NK-92 treated with Interleukin-12 subunit alpha and Interleukin-12 subunit beta, amount 100 ng/mL, for 24 hours (cell line): ENCODE results near the gene STK25.

Experiments used
- DNase-seq: peaks from one replicate; lab custom pipeline; 2025; lab: John Stamatoyannopoulos, UW

The STK25 gene

GRCh38 chr2:241493092-241493491, 15.3 kb downstream of the STK25 start:
- DNase-seq: no peak

GRCh38 chr2:241492174-241492565, 16.2 kb downstream of the STK25 start:
- DNase-seq: no peak

DNA sequence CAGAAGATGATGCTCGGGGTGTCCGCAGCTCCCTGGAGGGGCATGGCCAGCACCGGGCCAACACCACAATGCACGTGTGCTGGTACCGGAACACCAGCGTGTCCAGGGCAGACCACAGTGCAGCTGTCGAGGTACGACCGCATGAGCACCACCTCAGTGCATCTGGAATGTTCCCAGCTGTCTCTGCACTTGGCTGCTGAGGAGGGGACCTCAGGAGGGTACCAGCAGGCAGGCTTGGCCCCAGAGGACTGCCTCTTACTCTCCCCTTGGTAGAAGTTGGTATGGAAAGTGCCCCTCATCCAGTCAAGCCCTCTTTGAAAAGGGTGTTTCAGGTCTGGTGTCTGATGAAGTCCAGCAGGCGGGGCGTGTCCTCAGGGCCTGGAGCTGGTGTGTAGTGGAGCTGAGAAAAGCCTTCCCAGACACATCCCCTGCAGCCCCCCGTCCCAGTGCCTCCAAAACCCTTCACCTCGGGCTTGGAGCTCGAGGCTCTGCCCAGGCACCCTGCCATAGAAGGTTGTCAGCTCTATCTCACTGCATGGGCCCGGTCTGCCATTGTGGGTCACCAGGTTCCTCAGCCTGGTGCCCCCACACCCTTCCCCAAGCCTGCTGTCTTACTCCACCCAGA, 16.7 kb downstream of the STK25 start:
- no peak for DNase-seq

GRCh38 chr2:241490825-241491506, 17.4 kb downstream of the STK25 start:
- no peak for DNase-seq

DNA sequence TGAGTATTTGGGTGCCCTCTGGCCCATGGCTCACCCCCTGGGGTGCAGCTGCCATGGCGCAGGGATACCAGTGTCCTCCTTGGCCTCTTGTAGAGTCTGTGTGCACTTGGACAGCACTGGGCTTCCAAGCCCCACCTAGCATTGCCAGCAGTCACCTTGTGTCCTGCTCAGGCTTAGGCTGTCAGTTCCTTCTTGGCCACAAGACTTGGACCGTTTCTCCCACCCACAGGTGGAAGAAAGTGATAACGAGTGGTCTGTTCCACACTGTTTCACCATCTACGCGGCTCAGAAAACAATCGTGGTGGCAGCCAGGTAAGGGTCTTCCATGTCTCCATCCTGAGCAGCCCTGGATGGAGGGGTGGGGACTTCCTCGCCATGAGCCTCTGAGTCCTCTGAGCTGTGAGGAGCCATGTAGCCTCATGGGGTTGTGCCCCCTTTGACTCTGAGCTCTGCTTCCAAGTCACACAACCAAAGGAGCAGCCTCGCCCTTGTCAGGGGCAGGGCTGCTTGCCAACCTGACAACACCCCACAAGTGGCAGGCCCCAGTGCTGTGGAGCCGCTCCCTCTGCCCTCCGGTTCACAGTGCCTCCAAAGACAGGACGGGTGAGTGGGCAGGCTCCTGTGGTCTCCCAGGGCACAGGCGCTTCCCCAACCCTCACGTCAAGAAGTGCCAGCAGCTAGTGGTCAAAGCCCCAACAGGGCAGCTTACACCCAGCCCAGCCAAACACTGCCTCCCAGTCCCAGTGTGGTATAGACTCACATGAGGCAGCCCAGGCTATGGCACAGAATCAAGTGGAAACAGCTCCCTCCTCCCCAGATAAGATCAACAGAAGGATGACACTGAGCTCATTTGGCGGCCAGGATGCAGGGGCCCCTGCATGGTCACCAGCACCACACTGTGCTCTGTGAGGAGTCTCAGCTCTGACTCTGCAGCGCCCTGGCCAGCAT, 18.4 kb downstream of the STK25 start:
- no peak for DNase-seq

- DNase-seq: no peak
These were observed 19.3 kb downstream of the STK25 start for GRCh38 chr2:241489088-241489487.

DNA sequence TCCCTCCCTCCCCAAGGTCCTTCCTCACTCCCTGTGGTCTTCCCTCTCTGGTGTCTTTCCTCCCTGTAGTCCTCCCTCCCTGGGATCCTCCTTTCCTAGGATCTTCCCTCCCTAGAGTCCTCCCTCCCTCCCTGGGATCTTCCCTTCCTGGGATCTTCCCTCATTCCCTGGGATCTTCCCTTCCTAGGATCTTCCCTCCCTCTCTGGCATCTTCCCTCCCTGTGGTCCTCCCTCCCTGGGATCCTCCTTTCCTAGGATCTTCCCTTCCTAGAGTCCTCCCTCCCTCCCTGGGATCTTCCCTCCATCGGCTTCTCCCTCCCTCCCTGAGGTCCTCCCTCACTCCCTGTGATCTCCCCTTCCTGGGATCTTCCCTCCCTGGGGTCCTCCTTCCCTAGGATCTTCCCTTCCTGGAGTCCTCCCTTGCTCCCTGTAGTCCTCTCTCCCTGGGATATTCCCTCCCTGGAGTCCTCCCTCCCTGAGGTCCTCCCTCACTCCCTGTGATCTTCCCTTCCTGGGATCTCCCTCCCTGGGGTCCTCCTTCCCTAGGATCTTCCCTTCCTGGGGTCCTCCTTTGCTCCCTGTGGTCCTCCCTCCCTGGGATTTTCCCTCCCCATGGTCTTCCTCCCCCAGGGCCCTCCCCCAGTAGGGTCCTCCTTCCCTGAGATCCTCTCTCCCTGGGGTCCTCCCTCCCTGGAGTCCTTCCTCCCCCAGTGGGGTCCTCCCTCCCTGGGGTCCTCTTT, 23.0 kb downstream of the STK25 start:
- DNase-seq: no peak

- no peak for DNase-seq
These were observed 25.1 kb downstream of the STK25 start for GRCh38 chr2:241483305-241483704.

DNA sequence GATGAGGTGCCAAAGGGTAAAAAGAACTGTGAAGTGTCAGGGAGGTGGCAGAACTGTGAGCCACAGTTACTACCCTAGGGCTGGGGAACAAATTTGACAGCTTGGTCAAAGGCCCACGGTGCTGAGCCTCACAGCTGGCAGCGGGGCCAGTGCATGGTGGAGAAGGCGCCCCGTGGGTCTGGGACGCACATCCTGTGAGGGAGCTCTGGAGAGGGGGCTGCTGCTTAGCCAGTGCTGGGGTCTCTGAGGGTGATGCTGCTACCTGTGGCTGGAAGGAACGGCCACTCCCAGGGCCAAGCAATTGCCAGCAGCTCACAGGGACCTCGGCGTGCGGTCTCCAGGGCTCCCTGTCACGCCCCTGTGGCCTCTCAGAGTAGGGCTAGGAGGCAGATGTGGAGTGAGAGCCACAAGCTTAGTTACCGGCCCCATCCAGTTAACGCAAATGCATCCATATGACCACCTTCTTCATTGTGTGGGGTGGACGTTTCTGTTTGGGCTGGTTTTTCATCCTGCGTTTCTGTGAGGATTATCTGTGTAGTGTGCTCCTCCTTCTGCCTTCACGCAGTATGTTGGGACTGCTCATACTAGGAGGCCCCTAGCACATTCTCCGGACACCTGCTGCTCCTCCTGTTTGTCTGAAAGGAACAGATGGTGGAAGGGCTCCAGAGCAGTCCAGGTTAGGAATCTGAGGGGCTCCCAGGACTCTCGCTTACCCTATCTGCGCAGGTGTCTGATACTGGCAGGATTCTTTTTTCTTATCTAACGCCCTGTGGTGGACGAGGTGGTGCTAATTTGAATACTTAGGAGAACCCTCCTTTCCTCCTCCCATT, 26.0 kb downstream of the STK25 start:
- DNase-seq: no peak

- DNase-seq: no peak
These were observed 26.7 kb downstream of the STK25 start for GRCh38 chr2:241481687-241482086.

- DNase-seq: no peak
These were observed 29.1 kb downstream of the STK25 start for GRCh38 chr2:241479026-241479898.

DNA sequence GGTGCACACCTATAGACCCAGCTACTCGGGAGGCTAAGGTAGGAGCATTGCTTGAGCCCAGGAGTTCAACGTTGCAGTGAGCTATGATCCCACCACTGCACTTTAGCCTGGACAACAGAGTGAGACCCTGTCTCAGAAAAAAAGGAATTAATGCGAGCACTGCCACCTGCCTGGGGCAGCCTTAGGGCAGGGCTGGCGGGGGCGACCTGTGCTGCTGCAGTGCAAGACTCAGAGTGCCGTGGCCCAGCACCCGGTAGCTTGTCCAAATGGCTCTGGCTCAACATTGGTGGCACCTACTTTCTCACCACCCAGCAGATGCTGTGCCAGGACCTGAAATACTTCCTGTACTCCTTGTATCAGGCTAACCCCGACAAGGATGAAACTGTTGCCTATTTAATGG, 30.2 kb downstream of the STK25 start:
- no peak for DNase-seq

- DNase-seq: no peak
These were observed 33.1 kb downstream of the STK25 start for GRCh38 chr2:241475267-241475666.

DNA sequence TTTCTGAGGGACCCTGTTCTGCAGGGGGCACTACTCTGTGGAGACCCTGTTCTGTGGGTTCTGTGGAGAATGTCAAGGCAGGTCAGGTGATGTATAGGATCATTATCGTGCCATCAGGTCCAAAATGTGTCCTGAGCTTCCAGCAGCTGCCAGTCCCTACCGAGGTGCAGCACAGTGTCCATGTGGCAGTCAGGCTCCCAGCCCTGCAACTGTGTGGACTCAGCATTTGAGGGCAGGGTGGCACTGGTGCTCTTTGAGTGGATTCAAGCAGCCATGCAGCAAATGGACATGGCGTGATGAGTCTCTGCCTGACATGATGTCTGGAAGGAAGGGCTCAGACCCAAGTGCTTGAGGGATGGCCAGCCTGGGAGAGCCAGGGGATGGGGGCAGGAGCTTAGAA, 35.0 kb downstream of the STK25 start:
- no peak for DNase-seq

GRCh38 chr2:241469746-241470145, 38.6 kb downstream of the STK25 start:
- no peak for DNase-seq

- no peak for DNase-seq
These were observed 40.0 kb downstream of the STK25 start for GRCh38 chr2:241468476-241468781.

DNA sequence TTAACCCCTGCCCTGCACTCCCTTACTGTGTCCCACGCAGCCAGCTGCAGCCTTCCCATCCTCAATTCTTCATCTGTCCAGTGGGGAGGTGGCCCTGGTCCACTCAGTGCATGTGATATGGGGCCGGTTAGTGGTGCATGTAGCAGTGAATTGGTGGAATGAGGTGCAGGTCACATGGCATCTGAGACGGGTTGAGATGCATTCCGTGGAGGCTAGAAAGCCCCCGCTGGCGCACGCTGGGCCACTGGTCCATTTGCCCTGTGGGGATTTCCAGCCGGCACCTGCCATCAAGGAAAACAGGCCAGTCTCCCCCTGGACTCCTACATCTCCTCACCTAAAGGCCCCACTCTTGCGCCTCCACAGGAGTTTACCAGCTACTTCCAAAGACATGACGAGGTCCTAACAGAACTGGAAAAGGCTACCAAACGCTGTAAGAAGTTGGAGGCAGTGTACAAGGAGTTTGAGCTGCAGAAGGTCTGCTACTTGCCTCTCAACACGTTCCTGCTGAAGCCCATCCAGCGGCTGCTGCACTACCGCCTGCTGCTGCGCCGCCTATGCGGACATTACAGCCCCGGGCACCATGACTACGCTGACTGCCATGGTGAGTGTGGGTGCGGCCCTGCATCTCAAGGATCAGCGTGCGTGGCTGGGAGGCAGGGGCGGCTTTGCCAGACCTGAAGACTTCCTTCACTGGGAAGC, 40.5 kb downstream of the STK25 start:
- no peak for DNase-seq

GRCh38 chr2:241466230-241466629, 42.2 kb downstream of the STK25 start:
- no peak for DNase-seq

- no peak for DNase-seq
These were observed 42.8 kb downstream of the STK25 start for GRCh38 chr2:241465543-241465942.
